GM12878 (cell line): Measurements from ENCODE around the gene LRRC53. TPM values are rescaled to one million over a fixed set of nuclear protein-coding genes. Genes with fewer than 3 reads are reported as not detected.

Experiments used
- ATF2 ChIP-seq: IDR thresholded peaks from 2 replicates; pipeline ENCODE4 v1.6.1; 2012; ENCODE audit warnings: low read length, inconsistent platforms
- ATF3 ChIP-seq: IDR thresholded peaks from 2 replicates; pipeline ENCODE4 v1.6.1; 2011; ENCODE audit warnings: low read depth, mild to moderate bottlenecking, low read length, moderate library complexity, borderline replicate concordance; ENCODE audit errors: extremely low read depth
- BCL3 ChIP-seq: IDR thresholded peaks from 2 replicates; pipeline ENCODE4 v1.6.1; 2011; ENCODE audit warnings: borderline replicate concordance, low read depth, mild to moderate bottlenecking, moderate library complexity, low read length; ENCODE audit not compliant: insufficient read depth, poor library complexity, severe bottlenecking
- BHLHE40 ChIP-seq, 2 experiments: fragments of 450-650 bp in 1 of 2; IDR thresholded peaks; 2 replicates each; pipeline ENCODE4 v1.6.1; 2011 to 2017; ENCODE audit warnings: low read depth in 2 of 2, borderline replicate concordance in 1 of 2, improper control_type of control experiment in 1 of 2, low read length in 1 of 2, mild to moderate bottlenecking in 1 of 2
- CBFB ChIP-seq: IDR thresholded peaks from 2 replicates; pipeline ENCODE4 v1.6.1; 2016; ENCODE audit warnings: antibody characterized with exemption, low read depth
- E2F8 ChIP-seq: fragments of 450-650 bp; IDR thresholded peaks from 2 replicates; pipeline ENCODE4 v1.6.1; 2018; ENCODE audit warnings: mild to moderate bottlenecking, low read depth, moderate library complexity; ENCODE audit not compliant: partially characterized antibody
- EGR1 ChIP-seq, 2 experiments: IDR thresholded peaks; 1 replicate in 1 of 2; 2 replicates in 1 of 2; pipeline ENCODE4 v1.6.1; 2011 to 2012; ENCODE audit warnings: low read depth in 2 of 2, low read length in 2 of 2, borderline replicate concordance in 1 of 2, mild to moderate bottlenecking in 1 of 2, moderate library complexity in 1 of 2
- EZH2 ChIP-seq: IDR thresholded peaks from 2 replicates; pipeline ENCODE4 v1.6.1; 2012; ENCODE audit warnings: low read depth, mild to moderate bottlenecking, control low read depth, inconsistent platforms, low read length, borderline replicate concordance; ENCODE audit not compliant: control insufficient read depth
- IRF4 ChIP-seq: IDR thresholded peaks from 2 replicates; pipeline ENCODE4 v1.6.1; 2011; ENCODE audit warnings: low read depth, low read length
- KAT2A ChIP-seq: conservative IDR thresholded peaks from 2 replicates; pipeline ENCODE4 v1.6.1; 2011; ENCODE audit warnings: low read depth, low read length; ENCODE audit not compliant: control insufficient read depth
- KLF5 ChIP-seq: fragments of 450-650 bp; IDR thresholded peaks from 2 replicates; pipeline ENCODE4 v1.6.1; 2014; ENCODE audit warnings: mild to moderate bottlenecking; ENCODE audit not compliant: partially characterized antibody
- NKRF ChIP-seq: fragments of 450-650 bp; conservative IDR thresholded peaks from 2 replicates; pipeline ENCODE4 v1.6.1; 2017; ENCODE audit warnings: mild to moderate bottlenecking, moderate library complexity
- RBBP5 ChIP-seq: fragments of 200-600 bp; sonication (generic); conservative IDR thresholded peaks from 2 replicates; pipeline ENCODE4 v1.6.1; 2016
- RFX5 ChIP-seq: IDR thresholded peaks from 2 replicates; pipeline ENCODE4 v1.6.1; 2011; ENCODE audit warnings: low read depth, low read length, improper control_type of control experiment
- SIN3A ChIP-seq: IDR thresholded peaks from 2 replicates; pipeline ENCODE4 v1.6.1; 2012; ENCODE audit warnings: low read depth, low read length, improper control_type of control experiment
- SMARCA5 ChIP-seq: fragments of 450-650 bp; IDR thresholded peaks from 2 replicates; pipeline ENCODE4 v1.6.1; 2017; ENCODE audit warnings: mild to moderate bottlenecking
- TBL1XR1 ChIP-seq: IDR thresholded peaks from 2 replicates; pipeline ENCODE4 v1.6.1; 2012; ENCODE audit warnings: low read depth, low read length, improper control_type of control experiment
- USF2 ChIP-seq: IDR thresholded peaks from 2 replicates; pipeline ENCODE4 v1.6.1; 2011; ENCODE audit warnings: low read depth, low read length, improper control_type of control experiment, borderline replicate concordance
- WRNIP1 ChIP-seq: IDR thresholded peaks from 2 replicates; pipeline ENCODE4 v1.6.1; 2011; ENCODE audit warnings: low read depth, low read length, improper control_type of control experiment, borderline replicate concordance
- ZNF24 ChIP-seq: fragments of 450-650 bp; IDR thresholded peaks from 2 replicates; pipeline ENCODE4 v1.6.1; 2017; ENCODE audit warnings: antibody characterized with exemption, mild to moderate bottlenecking
- ZNF622 ChIP-seq: fragments of 450-650 bp; IDR thresholded peaks from 2 replicates; pipeline ENCODE4 v1.6.1; 2017; ENCODE audit warnings: mild to moderate bottlenecking, inconsistent platforms
- polyA plus RNA-seq, 11 experiments: library from polyadenylated mRNA; depleted of rRNA in 4 of 11; unstranded in 6 of 11; stranded (reverse) in 5 of 11; fragments of >200 nt; fragmentation: Nextera tagmentation in 4 of 11; fragmentation: Illumina TruSeq in 1 of 11; extraction: Ambion mirVana in 4 of 11; extraction: Trizol in 1 of 11; gene quantifications; 1 replicate in 1 of 11; 2 replicates in 10 of 11; pipeline versions ENCODE4 v1.2.1 to v1.2.3, GENCODE V29; 2011 to 2016; ENCODE audit warnings: inconsistent platforms in 2 of 11, missing spikeins in 2 of 11, low read depth in 1 of 11
- total RNA-seq, 4 experiments: library from RNA; depleted of rRNA in 3 of 4; stranded (reverse); fragments of >200 nt in 3 of 4; fragmentation: Illumina TruSeq in 1 of 4; extraction: Trizol in 1 of 4; gene quantifications; 2 replicates each; pipeline versions ENCODE4 v1.2.1 to v1.2.3, GENCODE V29; 2013 to 2021

LRRC53 gene
- total and polyA plus RNA-seq, 10 of the 15 experiments (the other 5 are each of a cell fraction or from before 2014, with no cell fraction given) = not detected

- TF ChIP-seq RBBP5 = no peak
- TF ChIP-seq USF2 = no peak
- TF ChIP-seq KAT2A = no peak
- TF ChIP-seq E2F8 = no peak
- TF ChIP-seq TBL1XR1 = no peak
- TF ChIP-seq RFX5 = no peak
- peak; percentile 44; the same call in 1 of the 2 replicates for TF ChIP-seq IRF4
- no peak for TF ChIP-seq CBFB
- peak; percentile 55 to 74; a peak in 3 of 4 replicates for TF ChIP-seq BHLHE40 (IDR thresholded peaks at IDR 0.05; ENCODE audit: borderline replicate concordance in 1 of 2, low read depth in 2 of 2, low read length in 1 of 2)
- no peak for TF ChIP-seq KLF5
- no peak for TF ChIP-seq NKRF
- TF ChIP-seq WRNIP1 = no peak
- TF ChIP-seq ATF3 = no peak
- no peak for TF ChIP-seq BCL3
- no peak for TF ChIP-seq SIN3A
- no peak for TF ChIP-seq SMARCA5
- TF ChIP-seq EGR1 (IDR thresholded peaks at IDR 0.05; ENCODE audit: borderline replicate concordance in 1 of 2, low read depth in 2 of 2, low read length in 2 of 2) = no peak
- peak; percentile 36; the same call in 1 of the 2 replicates for TF ChIP-seq ATF2
- TF ChIP-seq ZNF622 = no peak
- TF ChIP-seq ZNF24 = no peak
- no peak for TF ChIP-seq EZH2
These were observed 49.0 kb downstream of the LRRC53 start (continued) for GRCh38 chr1:74463333-74463988.
